HEK293 (cell line): Measurements from ENCODE around the gene ICAM2.

Experiments used
- CTCF ChIA-PET: fragments of 350-600 bp; formaldehyde crosslinking; extraction: SDS; loops from one replicate; lab custom pipeline; 2021; ENCODE audit warnings: antibody characterized with exemption; lab: Yijun Ruan, JAX
- POLR2A ChIA-PET: fragments of 300-600 bp; formaldehyde crosslinking; extraction: SDS; loops from one replicate; lab custom pipeline; 2020; ENCODE audit warnings: antibody characterized with exemption, inconsistent platforms; lab: Yijun Ruan, JAX
- H3K27ac ChIP-seq: fragments of 200-500 bp; sonication (Bioruptor generic); 2 replicates; pipeline ENCODE4 v1.5.1; 2014; ENCODE audit warnings: low read depth, low read length, control low read depth, inconsistent platforms; ENCODE audit errors: extremely low read depth
- H3K36me3 ChIP-seq, 2 experiments: fragments of 200-500 bp in 1 of 2; sonication (Bioruptor generic) in 1 of 2; 1 replicate in 1 of 2; 2 replicates in 1 of 2; pipeline ENCODE4 v1.5.1; 2014 to 2017; ENCODE audit warnings: inconsistent platforms in 2 of 2, low read length in 2 of 2; ENCODE audit not compliant: control insufficient read depth in 2 of 2, insufficient read depth in 1 of 2
- H3K4me1 ChIP-seq: fragments of 200-500 bp; sonication (Bioruptor generic); 2 replicates; pipeline ENCODE4 v1.5.1; 2014; ENCODE audit warnings: mild to moderate bottlenecking, low read length, inconsistent platforms; ENCODE audit not compliant: control insufficient read depth, insufficient read depth
- H3K4me3 ChIP-seq: 2 replicates; pipeline ENCODE4 v1.5.1; 2011; ENCODE audit warnings: low read depth, mild to moderate bottlenecking, control low read depth, low read length, moderate library complexity
- H3K9me3 ChIP-seq: fragments of 200-500 bp; sonication (Bioruptor generic); 2 replicates; pipeline ENCODE4 v1.5.1; 2014; ENCODE audit warnings: low read depth, low read length, inconsistent platforms; ENCODE audit not compliant: control insufficient read depth, insufficient read depth
- GLIS1 ChIP-seq: fragments of 450-650 bp; formaldehyde crosslinking; IDR thresholded peaks from 2 replicates; pipeline ENCODE4 v1.5.1; 2016; ENCODE audit warnings: missing biosample characterization, missing genetic modification characterization
- PRDM1 ChIP-seq: fragments of 450-650 bp; formaldehyde crosslinking; IDR thresholded peaks from 2 replicates; pipeline ENCODE4; 2016; ENCODE audit warnings: missing biosample characterization, missing genetic modification characterization
- PRDM6 ChIP-seq: fragments of 450-650 bp; formaldehyde crosslinking; IDR thresholded peaks from 2 replicates; pipeline ENCODE4 v1.5.1; 2017; ENCODE audit warnings: missing biosample characterization, missing genetic modification characterization
- TCF7L2 ChIP-seq: IDR thresholded peaks from 2 replicates; pipeline ENCODE4 v1.6.1; 2011; ENCODE audit warnings: low read depth, mild to moderate bottlenecking, inconsistent platforms, low read length, moderate library complexity, borderline replicate concordance
- ZBTB17 ChIP-seq: fragments of 450-650 bp; formaldehyde crosslinking; IDR thresholded peaks from 2 replicates; pipeline ENCODE4 v1.5.1; 2016; ENCODE audit warnings: missing biosample characterization, missing genetic modification characterization
- ZFHX2 ChIP-seq: fragments of 450-650 bp; formaldehyde crosslinking; conservative IDR thresholded peaks from 2 replicates; pipeline ENCODE4 v1.5.1; 2016; ENCODE audit warnings: missing biosample characterization, missing genetic modification characterization
- ZNF214 ChIP-seq: fragments of 450-650 bp; formaldehyde crosslinking; IDR thresholded peaks from 2 replicates; pipeline ENCODE4 v1.5.1; 2017; ENCODE audit warnings: missing biosample characterization, mild to moderate bottlenecking, missing genetic modification characterization, borderline replicate concordance
- ZNF311 ChIP-seq: fragments of 450-650 bp; formaldehyde crosslinking; IDR thresholded peaks from 2 replicates; pipeline ENCODE4 v1.5.1; 2017; ENCODE audit warnings: missing biosample characterization, missing genetic modification characterization, borderline replicate concordance
- ZNF623 ChIP-seq: fragments of 450-650 bp; formaldehyde crosslinking; IDR thresholded peaks from 2 replicates; pipeline ENCODE4 v1.5.1; 2016; ENCODE audit warnings: missing biosample characterization, missing genetic modification characterization
- ZNF664 ChIP-seq: fragments of 450-650 bp; formaldehyde crosslinking; IDR thresholded peaks from 2 replicates; pipeline ENCODE4 v1.5.1; 2016; ENCODE audit warnings: missing biosample characterization, missing genetic modification characterization
- ZNF843 ChIP-seq: fragments of 450-650 bp; formaldehyde crosslinking; IDR thresholded peaks from 2 replicates; pipeline ENCODE4 v1.5.1; 2016; ENCODE audit warnings: missing biosample characterization, missing genetic modification characterization
- ZSCAN23 ChIP-seq: fragments of 450-650 bp; formaldehyde crosslinking; IDR thresholded peaks from 2 replicates; pipeline ENCODE4 v1.5.1; 2016; ENCODE audit warnings: missing biosample characterization, missing genetic modification characterization
- TF ChIP-seq, protein P1 (sequence below): fragments of 450-650 bp; formaldehyde crosslinking; conservative IDR thresholded peaks from 2 replicates; pipeline ENCODE4 v1.5.1; 2016; ENCODE audit warnings: low read depth, missing biosample characterization, missing genetic modification characterization
- TF ChIP-seq, protein P2 (sequence below): fragments of 450-650 bp; formaldehyde crosslinking; IDR thresholded peaks from 2 replicates; pipeline ENCODE4 v1.5.1; 2016; ENCODE audit warnings: missing biosample characterization, missing genetic modification characterization
- TF ChIP-seq, protein P3 (sequence below): fragments of 450-650 bp; formaldehyde crosslinking; IDR thresholded peaks from 2 replicates; pipeline ENCODE4 v1.5.1; 2016; ENCODE audit warnings: missing biosample characterization, missing genetic modification characterization
- TF ChIP-seq, protein P4 (sequence below): fragments of 450-650 bp; formaldehyde crosslinking; IDR thresholded peaks from 2 replicates; pipeline ENCODE4 v1.5.1; 2016; ENCODE audit warnings: missing biosample characterization, missing genetic modification characterization

The ICAM2 gene

GRCh38 chr17:63976702-63977101 is 43.7 kb downstream of the ICAM2 start (continued):
- TF ChIP-seq, protein P1, sequence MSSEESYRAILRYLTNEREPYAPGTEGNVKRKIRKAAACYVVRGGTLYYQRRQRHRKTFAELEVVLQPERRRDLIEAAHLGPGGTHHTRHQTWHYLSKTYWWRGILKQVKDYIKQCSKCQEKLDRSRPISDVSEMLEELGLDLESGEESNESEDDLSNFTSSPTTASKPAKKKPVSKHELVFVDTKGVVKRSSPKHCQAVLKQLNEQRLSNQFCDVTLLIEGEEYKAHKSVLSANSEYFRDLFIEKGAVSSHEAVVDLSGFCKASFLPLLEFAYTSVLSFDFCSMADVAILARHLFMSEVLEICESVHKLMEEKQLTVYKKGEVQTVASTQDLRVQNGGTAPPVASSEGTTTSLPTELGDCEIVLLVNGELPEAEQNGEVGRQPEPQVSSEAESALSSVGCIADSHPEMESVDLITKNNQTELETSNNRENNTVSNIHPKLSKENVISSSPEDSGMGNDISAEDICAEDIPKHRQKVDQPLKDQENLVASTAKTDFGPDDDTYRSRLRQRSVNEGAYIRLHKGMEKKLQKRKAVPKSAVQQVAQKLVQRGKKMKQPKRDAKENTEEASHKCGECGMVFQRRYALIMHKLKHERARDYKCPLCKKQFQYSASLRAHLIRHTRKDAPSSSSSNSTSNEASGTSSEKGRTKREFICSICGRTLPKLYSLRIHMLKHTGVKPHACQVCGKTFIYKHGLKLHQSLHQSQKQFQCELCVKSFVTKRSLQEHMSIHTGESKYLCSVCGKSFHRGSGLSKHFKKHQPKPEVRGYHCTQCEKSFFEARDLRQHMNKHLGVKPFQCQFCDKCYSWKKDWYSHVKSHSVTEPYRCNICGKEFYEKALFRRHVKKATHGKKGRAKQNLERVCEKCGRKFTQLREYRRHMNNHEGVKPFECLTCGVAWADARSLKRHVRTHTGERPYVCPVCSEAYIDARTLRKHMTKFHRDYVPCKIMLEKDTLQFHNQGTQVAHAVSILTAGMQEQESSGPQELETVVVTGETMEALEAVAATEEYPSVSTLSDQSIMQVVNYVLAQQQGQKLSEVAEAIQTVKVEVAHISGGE (tag by site-specific recombination): no peak
- no peak for TF ChIP-seq PRDM6 (tag by site-specific recombination)

DNA sequence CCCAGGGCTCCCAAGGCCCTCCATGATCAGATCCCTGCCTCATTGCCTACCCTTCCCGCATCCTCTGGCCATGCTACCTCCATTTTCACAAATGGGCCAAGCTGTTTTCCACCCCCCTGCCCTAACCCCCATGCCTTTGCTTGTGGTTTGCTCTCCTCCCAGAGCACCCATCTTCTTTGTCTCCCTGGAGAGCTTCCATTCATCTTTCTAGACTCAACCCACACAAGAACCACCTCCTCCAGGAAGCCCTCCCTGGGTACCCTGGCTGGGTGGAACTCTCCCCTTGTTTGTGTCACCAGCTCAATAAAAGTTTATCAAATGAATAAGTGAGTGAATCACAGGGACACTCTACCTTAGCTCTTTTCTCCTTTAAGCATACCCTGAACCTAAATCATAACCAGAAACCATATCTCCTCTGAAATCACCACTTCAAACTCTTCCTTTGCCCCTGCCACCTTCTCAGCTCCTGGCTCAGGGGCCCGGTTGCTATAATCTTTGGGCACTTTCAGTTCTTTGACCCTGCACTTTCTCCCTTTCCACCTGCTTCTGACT is 44.8 kb downstream of the ICAM2 start:
- Histone ChIP-seq H3K4me1 (no peaks in the 10 kb centered on the region), H3K27ac (no peak overlapping the region), H3K9me3 (no peaks in the 10 kb centered on the region), H3K4me3 (no peak overlapping the region), H3K36me3 (no peaks in the 10 kb centered on the region)
- TF ChIP-seq PRDM1 (tag by site-specific recombination) (0 out of 2 replicates have a peak, but pooled peaks have one; percentile 52), ZSCAN23 (tag by site-specific recombination) (no peak)
- ChIA-PET CTCF (interaction anchor here (0.6 to 2.8 kb wide), 8 partner anchors 17 to 558 kb away, joined by 3 to 7 read pairs (median 4); no protein-coding TSS in a partner anchor), POLR2A (no interaction called here)

- Histone ChIP-seq H3K4me3 (no peak overlapping the region), H3K27ac (no peak overlapping the region), H3K36me3 (no peaks in the 10 kb centered on the region), H3K9me3 (no peaks in the 10 kb centered on the region), H3K4me1 (no peaks in the 10 kb centered on the region)
- TF ChIP-seq TCF7L2 (no peak), ZNF623 (no peak), ZFHX2 (tag by site-specific recombination) (0 out of 2 replicates have a peak, but pooled peaks have one; percentile 10), ZNF664 (tag by site-specific recombination) (no peak), ZBTB17 (tag by site-specific recombination) (no peak), PRDM1 (tag by site-specific recombination) (no peak), ZNF214 (no peak), ZNF843 (tag by site-specific recombination) (no peak), ZNF311 (no peak), GLIS1 (tag by site-specific recombination) (no peak)
- TF ChIP-seq, protein P2, sequence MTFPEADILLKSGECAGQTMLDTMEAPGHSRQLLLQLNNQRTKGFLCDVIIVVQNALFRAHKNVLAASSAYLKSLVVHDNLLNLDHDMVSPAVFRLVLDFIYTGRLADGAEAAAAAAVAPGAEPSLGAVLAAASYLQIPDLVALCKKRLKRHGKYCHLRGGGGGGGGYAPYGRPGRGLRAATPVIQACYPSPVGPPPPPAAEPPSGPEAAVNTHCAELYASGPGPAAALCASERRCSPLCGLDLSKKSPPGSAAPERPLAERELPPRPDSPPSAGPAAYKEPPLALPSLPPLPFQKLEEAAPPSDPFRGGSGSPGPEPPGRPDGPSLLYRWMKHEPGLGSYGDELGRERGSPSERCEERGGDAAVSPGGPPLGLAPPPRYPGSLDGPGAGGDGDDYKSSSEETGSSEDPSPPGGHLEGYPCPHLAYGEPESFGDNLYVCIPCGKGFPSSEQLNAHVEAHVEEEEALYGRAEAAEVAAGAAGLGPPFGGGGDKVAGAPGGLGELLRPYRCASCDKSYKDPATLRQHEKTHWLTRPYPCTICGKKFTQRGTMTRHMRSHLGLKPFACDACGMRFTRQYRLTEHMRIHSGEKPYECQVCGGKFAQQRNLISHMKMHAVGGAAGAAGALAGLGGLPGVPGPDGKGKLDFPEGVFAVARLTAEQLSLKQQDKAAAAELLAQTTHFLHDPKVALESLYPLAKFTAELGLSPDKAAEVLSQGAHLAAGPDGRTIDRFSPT (tag by site-specific recombination): no peak
- TF ChIP-seq, protein P3, sequence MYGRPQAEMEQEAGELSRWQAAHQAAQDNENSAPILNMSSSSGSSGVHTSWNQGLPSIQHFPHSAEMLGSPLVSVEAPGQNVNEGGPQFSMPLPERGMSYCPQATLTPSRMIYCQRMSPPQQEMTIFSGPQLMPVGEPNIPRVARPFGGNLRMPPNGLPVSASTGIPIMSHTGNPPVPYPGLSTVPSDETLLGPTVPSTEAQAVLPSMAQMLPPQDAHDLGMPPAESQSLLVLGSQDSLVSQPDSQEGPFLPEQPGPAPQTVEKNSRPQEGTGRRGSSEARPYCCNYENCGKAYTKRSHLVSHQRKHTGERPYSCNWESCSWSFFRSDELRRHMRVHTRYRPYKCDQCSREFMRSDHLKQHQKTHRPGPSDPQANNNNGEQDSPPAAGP (tag by site-specific recombination): 0 out of 2 replicates have a peak, but pooled peaks have one; percentile 4
- TF ChIP-seq, protein P4, sequence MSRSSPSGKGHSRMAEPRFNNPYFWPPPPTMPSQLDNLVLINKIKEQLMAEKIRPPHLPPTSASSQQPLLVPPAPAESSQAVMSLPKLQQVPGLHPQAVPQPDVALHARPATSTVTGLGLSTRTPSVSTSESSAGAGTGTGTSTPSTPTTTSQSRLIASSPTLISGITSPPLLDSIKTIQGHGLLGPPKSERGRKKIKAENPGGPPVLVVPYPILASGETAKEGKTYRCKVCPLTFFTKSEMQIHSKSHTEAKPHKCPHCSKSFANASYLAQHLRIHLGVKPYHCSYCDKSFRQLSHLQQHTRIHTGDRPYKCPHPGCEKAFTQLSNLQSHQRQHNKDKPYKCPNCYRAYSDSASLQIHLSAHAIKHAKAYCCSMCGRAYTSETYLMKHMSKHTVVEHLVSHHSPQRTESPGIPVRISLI (tag by site-specific recombination): no peak
- ChIA-PET POLR2A (no interaction called here), CTCF (interaction anchor here (0.6 to 2.8 kb wide), 5 partner anchors 24 to 307 kb away, joined by 3 to 6 read pairs (median 6); no protein-coding TSS in a partner anchor)
These were observed 45.7 kb downstream of the ICAM2 start for GRCh38 chr17:63974594-63975192.
